ENCODE data around the gene C8B. TPM values are rescaled to one million over a fixed set of nuclear protein-coding genes. Genes with fewer than 3 reads are reported as not detected.

Gene C8B
- total RNA-seq, 4 donors from 2014 or later: not detected

- TF ChIP-seq, protein P1, sequence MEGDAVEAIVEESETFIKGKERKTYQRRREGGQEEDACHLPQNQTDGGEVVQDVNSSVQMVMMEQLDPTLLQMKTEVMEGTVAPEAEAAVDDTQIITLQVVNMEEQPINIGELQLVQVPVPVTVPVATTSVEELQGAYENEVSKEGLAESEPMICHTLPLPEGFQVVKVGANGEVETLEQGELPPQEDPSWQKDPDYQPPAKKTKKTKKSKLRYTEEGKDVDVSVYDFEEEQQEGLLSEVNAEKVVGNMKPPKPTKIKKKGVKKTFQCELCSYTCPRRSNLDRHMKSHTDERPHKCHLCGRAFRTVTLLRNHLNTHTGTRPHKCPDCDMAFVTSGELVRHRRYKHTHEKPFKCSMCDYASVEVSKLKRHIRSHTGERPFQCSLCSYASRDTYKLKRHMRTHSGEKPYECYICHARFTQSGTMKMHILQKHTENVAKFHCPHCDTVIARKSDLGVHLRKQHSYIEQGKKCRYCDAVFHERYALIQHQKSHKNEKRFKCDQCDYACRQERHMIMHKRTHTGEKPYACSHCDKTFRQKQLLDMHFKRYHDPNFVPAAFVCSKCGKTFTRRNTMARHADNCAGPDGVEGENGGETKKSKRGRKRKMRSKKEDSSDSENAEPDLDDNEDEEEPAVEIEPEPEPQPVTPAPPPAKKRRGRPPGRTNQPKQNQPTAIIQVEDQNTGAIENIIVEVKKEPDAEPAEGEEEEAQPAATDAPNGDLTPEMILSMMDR (IDR thresholded peaks at IDR 0.05): no peak
- DNase-seq (ENCODE audit: low spot score): no peak
- no peak for ATAC-seq (ENCODE audit: low FRiP score)
Measured at GRCh38 chr1:56908619-56909221, 57.1 kb downstream of the C8B start.

- TF ChIP-seq, protein P1 (IDR thresholded peaks at IDR 0.05): no peak
- ATAC-seq (ENCODE audit: low FRiP score) (no peak), DNase-seq (ENCODE audit: low spot score) (no peak)
Measured at GRCh38 chr1:56905667-56906066, 60.1 kb downstream of the C8B start.

DNA sequence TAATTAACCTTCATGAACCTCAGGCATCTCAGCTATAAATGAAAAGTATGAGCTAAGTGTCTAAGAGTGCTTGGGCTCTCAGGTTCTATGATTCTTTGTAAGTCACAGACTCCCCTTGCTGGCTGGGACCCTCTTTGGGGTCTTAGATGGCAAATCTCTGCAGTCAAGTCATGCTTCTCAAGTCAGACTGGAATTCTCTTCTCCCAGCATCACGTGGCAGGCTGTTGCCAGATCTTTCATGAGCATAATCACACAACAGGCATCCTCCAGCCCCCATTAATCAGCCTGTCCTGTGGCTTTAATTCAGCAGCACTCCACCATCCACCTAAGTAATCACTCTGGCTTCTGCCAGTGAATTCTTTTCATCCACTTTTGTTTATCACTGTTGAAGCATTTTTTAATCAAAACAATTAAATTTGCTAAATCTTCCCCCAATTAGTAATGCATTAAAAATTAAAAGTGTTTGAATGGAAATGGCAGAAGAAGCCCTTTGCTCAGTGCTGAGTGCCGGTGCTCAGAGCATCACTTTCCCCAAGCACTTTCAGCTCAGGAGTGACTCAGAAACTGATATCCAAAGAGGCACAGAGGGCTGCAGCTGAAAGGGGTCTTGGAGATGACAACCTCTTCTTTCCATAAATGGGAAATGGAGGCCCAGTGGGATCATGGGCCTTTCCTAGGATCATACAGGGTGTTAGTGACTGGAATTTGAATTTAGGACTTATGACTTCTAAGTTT is 61.0 kb downstream of the C8B start:
- no peak for ATAC-seq (ENCODE audit: low FRiP score)

GRCh38 chr1:56903778-56904177 is 62.0 kb downstream of the C8B start:
- no peak for ATAC-seq (ENCODE audit: low FRiP score)
- DNase-seq (ENCODE audit: low spot score): no peak
- TF ChIP-seq, protein P1 (IDR thresholded peaks at IDR 0.05): no peak

More for the DNA sequence above, 61.0 kb downstream of the C8B start:
- no peak for DNase-seq (ENCODE audit: low spot score)
- TF ChIP-seq, protein P1 (IDR thresholded peaks at IDR 0.05): no peak

DNA sequence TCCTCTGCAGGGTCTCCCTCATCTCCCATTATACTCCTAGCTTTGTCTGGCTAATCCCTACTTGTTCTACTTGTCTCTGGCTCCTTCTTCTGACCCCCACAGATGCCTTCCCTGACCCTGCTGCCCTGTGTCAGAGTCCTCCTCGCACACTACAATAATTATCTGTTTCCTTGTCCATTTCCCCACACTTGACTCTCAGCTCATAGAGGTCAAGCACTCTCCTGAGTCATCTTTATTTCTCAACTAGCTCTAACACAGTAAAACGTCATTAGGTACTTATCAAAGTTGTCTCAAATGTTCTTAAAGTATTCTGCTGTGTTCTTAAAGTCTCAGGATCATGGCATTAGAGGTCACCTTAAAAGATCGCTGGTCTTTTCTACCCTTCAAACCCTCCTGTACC is 64.1 kb downstream of the C8B start:
- ATAC-seq (ENCODE audit: low FRiP score): peak; percentile 63
- no peak for DNase-seq (ENCODE audit: low spot score)
- TF ChIP-seq, protein P1 (IDR thresholded peaks at IDR 0.05): no peak

- DNase-seq (ENCODE audit: low spot score) (no peak), ATAC-seq (ENCODE audit: low FRiP score) (no peak)
- TF ChIP-seq, protein P1 (IDR thresholded peaks at IDR 0.05): no peak
Measured at GRCh38 chr1:56898879-56899278, 66.9 kb downstream of the C8B start.

DNA sequence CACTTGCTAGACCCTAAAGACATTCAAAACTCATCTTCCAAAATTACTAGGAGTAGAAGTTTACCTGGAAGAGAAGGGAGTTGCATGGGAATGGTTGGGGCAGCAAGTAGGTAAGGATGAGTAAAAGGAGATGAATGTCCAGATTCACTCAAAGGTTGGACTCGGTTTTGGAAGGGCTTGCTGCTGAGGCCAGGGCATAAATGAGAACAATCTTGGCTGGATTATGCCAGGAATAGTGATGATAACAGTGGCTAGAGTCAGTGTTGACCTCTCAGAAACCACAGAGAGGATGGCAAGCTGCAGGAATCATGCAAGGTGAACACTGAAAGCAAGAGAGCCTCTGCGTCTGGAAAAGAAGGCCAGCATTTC is 67.8 kb downstream of the C8B start:
- peak; percentile 59 for ATAC-seq (ENCODE audit: low FRiP score)
- no peak for DNase-seq (ENCODE audit: low spot score)
- TF ChIP-seq, protein P1 (IDR thresholded peaks at IDR 0.05): no peak

Measured in omental fat pad (tissue), 4 donors.